ENCODE measurements around the gene ILRUN.
"Not testable (repeated sequence)": the region's sequence is repeated elsewhere in the genome, so short reads cannot be mapped to it uniquely, and the experiment has no call there.

The ILRUN gene

DNA sequence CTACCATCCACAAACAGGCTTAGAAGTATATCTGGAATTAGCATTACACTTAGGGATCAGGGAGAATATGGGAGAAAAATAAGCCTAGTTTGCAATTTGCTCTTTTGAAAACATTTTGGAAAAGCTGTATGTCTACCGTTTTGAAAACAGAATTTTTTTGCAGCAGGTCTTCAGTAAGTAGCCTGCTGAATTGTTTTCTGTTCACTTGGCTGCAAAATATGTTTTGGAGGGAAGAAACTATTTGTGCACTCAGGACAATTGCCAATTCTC lies 39.6 kb downstream of the ILRUN start:
- peaks cover 26% of the 10 kb centered on the region for H3K4me1 Mint-ChIP-seq
- peak overlapping the region; percentile 91 to 97 (median 95) for H3K27ac Mint-ChIP-seq
- no peaks in the 10 kb centered on the region for H3K27me3 Mint-ChIP-seq (ENCODE audit: low read depth)
- no peaks in the 10 kb centered on the region for H3K9me3 Mint-ChIP-seq
- TF ChIP-seq, protein P1, sequence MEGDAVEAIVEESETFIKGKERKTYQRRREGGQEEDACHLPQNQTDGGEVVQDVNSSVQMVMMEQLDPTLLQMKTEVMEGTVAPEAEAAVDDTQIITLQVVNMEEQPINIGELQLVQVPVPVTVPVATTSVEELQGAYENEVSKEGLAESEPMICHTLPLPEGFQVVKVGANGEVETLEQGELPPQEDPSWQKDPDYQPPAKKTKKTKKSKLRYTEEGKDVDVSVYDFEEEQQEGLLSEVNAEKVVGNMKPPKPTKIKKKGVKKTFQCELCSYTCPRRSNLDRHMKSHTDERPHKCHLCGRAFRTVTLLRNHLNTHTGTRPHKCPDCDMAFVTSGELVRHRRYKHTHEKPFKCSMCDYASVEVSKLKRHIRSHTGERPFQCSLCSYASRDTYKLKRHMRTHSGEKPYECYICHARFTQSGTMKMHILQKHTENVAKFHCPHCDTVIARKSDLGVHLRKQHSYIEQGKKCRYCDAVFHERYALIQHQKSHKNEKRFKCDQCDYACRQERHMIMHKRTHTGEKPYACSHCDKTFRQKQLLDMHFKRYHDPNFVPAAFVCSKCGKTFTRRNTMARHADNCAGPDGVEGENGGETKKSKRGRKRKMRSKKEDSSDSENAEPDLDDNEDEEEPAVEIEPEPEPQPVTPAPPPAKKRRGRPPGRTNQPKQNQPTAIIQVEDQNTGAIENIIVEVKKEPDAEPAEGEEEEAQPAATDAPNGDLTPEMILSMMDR (IDR thresholded peaks at IDR 0.05; ENCODE audit: unreplicated experiment in 3 of 3): no peak
- peaks cover 16% of the 10 kb centered on the region for H3K36me3 Mint-ChIP-seq (ENCODE audit: low read depth)
- H3K4me3 Mint-ChIP-seq: peak overlapping the region; percentile 40 to 79 (median 73)

DNA sequence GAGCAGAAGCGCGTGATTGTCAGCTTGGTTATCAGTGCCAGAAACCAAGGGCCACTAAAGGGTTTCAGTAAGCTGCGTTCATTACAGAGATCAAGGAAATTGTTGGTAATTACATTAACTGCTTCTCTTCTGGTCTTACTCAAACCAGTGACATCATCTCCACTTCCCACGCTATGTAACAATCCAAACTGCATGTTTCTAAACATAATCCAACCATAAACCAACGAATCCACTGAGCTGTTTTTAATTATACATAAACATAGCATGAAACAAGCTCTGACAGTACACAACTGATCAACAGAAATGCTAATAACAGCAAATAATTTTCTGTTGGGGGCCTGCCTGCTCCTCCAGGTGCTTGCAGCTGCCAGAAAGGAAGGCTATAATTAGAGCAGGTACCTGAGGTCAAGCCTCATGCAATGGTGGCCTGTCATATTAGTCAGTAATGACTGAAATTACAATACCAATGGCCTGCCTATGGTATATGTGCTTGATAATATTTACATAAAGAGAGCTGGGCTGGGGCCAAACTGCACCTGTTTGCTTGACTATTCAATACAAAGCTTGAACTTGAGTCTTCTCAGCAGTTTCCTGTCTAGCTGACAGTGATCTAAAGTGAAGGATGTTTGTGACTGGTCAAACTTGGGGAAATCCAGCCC lies 40.1 kb downstream of the ILRUN start:
- Mint-ChIP-seq H3K27ac (peak overlapping the region; percentile 91 to 97 (median 95)), H3K4me1 (peaks cover 26% of the 10 kb centered on the region), H3K36me3 (ENCODE audit: low read depth) (peaks cover 16% of the 10 kb centered on the region), H3K4me3 (peak overlapping the region in 2 of 3 experiments; percentile 73 to 79), H3K27me3 (ENCODE audit: low read depth) (no peaks in the 10 kb centered on the region), H3K9me3 (no peaks in the 10 kb centered on the region)
- TF ChIP-seq, protein P1 (IDR thresholded peaks at IDR 0.05; ENCODE audit: unreplicated experiment in 3 of 3): no peak

DNA sequence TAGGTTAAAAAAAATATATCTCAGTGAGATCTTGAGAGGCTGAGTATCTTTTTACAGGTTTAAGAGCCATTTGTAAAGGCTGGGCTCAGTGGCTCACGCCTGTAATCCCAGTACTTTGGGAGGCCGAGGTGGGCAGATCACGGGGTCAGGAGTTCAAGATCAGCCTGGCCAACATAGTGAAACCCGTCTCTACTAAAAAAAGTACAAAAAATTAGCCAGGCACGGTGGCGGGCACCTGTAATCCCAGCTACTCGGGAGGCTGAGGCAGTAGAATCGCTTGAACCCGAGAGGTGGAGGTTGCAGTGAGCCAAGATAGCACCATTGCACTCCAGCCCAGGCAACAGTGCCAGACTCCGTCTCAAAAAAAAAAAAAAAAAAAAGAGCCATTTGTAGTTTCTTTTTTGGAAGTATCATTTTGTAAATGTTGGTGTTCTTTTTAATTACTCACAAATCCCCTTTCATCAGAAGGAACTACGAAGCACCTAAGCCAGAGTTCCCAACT lies 40.6 kb downstream of the ILRUN start:
- not testable (repeated sequence) for H3K9me3 Mint-ChIP-seq; H3K27me3 Mint-ChIP-seq (ENCODE audit: low read depth)
- peak overlapping the region; percentile 91 to 97 (median 95) for H3K27ac Mint-ChIP-seq

DNA sequence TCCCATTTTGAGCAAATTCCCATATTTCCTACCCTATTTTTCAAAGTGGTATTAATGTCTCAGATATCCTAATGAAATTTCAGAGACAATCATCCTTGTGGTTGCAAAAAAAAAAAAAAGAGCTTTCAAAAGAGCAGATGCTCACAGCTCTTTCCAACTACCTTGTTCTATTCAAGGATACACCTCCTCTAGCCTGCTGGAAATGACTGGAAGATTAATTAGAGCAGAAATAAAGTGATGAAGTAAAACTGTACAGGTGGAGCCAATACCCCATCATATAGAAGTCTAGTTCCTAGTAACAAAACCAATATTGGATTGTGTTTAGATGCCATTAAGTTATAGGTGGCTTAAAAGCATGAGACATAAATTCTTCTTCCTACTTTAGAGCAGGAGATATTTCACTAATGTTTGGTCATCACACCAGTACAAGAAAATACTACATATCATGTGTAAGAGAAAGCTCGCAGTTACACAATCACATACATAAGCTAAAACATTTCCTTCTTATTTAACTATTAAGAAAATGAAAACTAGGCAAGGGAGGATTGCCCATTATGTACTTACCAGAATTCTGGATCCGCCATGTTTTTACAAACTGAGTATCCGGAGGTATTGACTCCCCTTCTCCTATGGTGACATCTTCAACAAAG lies 42.4 kb downstream of the ILRUN start:
- Mint-ChIP-seq H3K27me3 (ENCODE audit: low read depth) (no peaks in the 10 kb centered on the region), H3K4me1 (peaks cover 26% of the 10 kb centered on the region), H3K4me3 (no peak overlapping the region), H3K27ac (no peak overlapping the region), H3K9me3 (no peaks in the 10 kb centered on the region), H3K36me3 (ENCODE audit: low read depth) (peaks cover 16% of the 10 kb centered on the region)
- TF ChIP-seq, protein P1 (IDR thresholded peaks at IDR 0.05; ENCODE audit: unreplicated experiment in 3 of 3): no peak

More for the DNA sequence above, 40.6 kb downstream of the ILRUN start:
- Mint-ChIP-seq H3K4me3 (peak overlapping the region in 1 of 3 experiments; percentile 37), H3K4me1 (peaks cover 26% of the 10 kb centered on the region), H3K36me3 (ENCODE audit: low read depth) (peaks cover 16% of the 10 kb centered on the region)

DNA sequence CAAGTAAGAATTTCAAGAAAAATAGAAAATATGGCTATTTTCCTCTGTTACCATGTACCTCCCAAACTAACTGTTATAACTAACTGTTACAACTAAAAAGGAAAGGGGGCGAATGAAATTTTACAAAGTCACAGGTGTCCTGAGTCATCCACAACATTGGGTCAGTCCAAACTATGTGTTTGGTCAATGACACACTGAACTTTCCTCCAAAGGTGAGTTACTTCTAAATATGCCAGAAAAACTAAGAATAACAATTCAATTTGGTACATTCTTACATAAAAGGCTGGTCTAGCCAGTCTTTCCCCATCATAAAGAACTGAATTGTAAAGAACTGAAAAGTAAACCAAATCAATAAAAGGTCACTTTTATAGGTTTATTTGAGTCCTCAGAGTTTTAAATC lies 44.3 kb downstream of the ILRUN start:
- Mint-ChIP-seq H3K4me1 (peaks cover 12% of the 10 kb centered on the region), H3K36me3 (ENCODE audit: low read depth) (peaks cover 18% of the 10 kb centered on the region), H3K9me3 (no peaks in the 10 kb centered on the region), H3K27me3 (ENCODE audit: low read depth) (no peaks in the 10 kb centered on the region), H3K27ac (no peak overlapping the region), H3K4me3 (no peak overlapping the region)
- TF ChIP-seq, protein P1 (IDR thresholded peaks at IDR 0.05; ENCODE audit: unreplicated experiment in 3 of 3): no peak

DNA sequence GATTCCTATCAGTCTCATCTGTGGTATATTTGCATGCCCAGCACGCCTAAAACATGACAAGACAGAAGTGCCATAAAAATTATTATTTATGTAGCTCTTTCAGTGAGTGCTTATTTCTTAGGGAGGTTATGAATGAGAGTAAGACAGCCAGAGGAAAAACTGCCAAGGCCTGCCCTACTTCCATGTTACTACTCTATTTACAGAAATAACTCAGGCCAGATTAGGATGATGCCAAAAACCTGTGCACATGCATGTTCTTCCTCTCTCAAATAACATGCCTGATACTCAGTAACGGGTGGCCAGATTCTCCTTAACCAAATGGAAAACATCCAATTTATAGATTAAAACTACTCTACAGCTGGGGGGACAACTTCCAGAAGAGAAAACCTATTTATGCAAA lies 45.7 kb downstream of the ILRUN start:
- no peaks in the 10 kb centered on the region for H3K27me3 Mint-ChIP-seq (ENCODE audit: low read depth)
- peaks cover 27% of the 10 kb centered on the region for H3K36me3 Mint-ChIP-seq (ENCODE audit: low read depth)
- H3K4me3 Mint-ChIP-seq: no peak overlapping the region
- TF ChIP-seq, protein P1 (IDR thresholded peaks at IDR 0.05; ENCODE audit: unreplicated experiment in 3 of 3): no peak
- no peak overlapping the region for H3K27ac Mint-ChIP-seq
- H3K9me3 Mint-ChIP-seq: no peaks in the 10 kb centered on the region
- peaks cover 2% of the 10 kb centered on the region for H3K4me1 Mint-ChIP-seq

DNA sequence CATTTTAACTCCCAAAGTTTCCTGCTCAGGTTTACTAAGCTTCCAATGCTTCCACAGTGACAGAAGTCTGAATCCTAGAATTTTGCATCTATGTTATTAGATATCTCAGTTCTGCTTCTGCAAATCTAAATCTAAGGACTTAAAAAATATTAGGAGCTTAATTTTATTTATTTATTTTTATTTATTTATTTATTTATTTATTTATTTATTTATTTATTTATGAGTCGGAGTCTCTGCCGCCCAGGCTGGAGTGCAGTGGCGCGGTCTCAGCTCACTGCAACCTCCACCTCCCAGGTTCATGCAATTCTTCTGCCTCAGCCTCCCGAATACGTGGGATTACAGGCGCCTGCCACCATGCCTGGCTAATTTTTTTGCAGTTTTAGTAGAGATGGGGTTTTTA lies 46.3 kb downstream of the ILRUN start:
- not testable (repeated sequence) for H3K4me3 Mint-ChIP-seq; H3K27ac Mint-ChIP-seq; H3K27me3 Mint-ChIP-seq (ENCODE audit: low read depth); H3K4me1 Mint-ChIP-seq; H3K9me3 Mint-ChIP-seq
- H3K36me3 Mint-ChIP-seq (ENCODE audit: low read depth): peaks cover 30% of the 10 kb centered on the region
